COR-L47 (cell line): ENCODE data around the gene ENPP7.

Source experiments
- DNase-seq: peaks from one replicate; lab custom pipeline; 2025; lab: John Stamatoyannopoulos, UW

Gene ENPP7, protein sequence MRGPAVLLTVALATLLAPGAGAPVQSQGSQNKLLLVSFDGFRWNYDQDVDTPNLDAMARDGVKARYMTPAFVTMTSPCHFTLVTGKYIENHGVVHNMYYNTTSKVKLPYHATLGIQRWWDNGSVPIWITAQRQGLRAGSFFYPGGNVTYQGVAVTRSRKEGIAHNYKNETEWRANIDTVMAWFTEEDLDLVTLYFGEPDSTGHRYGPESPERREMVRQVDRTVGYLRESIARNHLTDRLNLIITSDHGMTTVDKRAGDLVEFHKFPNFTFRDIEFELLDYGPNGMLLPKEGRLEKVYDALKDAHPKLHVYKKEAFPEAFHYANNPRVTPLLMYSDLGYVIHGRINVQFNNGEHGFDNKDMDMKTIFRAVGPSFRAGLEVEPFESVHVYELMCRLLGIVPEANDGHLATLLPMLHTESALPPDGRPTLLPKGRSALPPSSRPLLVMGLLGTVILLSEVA

DNA sequence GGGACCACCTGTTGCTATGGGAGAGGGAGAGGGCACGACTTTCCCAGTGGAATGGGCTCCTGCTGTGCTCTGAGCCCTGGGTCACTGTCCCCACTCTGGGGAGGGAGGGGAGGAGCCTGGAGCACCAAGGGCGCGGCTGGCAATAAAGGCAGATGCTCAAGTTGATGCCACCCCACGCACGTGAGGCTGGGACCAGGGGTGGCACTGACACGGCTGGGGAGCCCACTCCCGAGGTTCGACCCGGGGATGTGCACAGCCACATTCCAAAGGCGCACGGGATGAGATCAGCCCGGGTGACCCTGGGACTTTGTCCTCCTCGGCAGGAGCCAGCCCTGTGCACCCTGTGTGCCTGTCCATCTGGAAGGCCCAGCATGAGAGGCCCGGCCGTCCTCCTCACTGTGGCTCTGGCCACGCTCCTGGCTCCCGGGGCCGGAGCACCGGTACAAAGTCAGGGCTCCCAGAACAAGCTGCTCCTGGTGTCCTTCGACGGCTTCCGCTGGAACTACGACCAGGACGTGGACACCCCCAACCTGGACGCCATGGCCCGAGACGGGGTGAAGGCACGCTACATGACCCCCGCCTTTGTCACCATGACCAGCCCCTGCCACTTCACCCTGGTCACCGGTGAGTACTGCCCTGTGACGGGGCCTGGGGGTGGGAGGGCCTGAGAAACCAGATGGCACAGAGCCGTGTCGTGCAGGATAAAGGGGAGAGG lies at the start of gene ENPP7:
Gene ENPP7 (plus strand): TSS at position 175 of the 715 bp plus-strand sequence. CDS start 197 bp downstream, at position 372.
- no peak for DNase-seq

DNA sequence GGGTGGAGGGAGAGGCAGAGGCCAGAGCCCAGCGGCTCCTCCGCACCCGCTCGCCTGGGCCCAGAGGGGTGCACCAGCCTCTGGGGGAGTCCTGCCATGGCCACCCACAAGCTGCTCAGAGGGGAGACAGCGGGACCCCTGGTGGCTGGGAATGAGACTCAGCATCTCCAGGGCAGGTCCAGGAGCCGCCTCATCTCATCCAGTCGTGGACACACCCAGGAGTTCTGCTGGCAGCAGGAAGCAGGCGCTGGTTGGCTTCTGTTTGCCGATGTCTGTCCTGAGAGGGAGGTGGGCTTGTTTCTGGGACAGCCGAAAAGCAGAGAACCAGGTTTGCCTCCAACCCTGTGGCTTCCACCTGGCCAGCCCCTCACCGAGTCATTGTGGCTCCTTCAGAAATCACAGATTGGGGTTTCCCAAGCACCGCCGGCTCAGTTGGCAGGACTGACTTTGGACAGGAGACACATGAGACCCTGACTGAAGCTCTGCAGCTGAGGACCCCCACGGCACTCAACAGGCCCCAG lies 49.6 kb upstream of the ENPP7 start:
- no peak for DNase-seq

DNA sequence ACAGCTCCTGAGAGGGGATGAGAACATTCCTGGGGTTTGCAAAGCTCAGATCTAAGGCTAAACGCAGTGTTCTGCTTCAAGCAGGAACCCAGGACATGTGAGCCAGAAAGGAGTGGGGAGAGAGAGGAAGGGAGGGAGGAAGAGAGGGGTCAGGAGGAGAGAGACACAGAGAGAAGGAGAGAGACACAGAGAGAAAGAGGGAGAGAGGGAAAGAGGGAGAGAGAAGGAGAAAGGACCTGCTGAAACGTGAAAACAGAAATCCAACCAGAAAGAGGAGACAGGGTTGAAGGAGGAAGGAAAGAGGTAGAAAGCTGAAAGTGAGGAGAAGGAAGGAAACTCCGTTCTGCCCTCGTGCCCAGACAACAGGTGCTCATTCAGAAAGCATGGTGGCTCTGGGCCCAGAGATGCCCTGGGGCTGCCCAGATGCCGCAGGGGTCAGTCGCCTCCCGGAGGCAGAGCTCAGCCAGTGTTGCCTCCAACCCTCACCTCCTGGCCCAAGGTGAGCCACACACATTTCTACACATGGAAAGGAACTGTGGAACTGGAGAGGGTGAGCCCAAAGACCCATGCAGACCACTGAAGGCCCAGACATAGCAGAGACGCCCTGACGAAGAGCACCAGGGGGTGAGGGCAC lies 49.0 kb upstream of the ENPP7 start:
- no peak for DNase-seq

DNA sequence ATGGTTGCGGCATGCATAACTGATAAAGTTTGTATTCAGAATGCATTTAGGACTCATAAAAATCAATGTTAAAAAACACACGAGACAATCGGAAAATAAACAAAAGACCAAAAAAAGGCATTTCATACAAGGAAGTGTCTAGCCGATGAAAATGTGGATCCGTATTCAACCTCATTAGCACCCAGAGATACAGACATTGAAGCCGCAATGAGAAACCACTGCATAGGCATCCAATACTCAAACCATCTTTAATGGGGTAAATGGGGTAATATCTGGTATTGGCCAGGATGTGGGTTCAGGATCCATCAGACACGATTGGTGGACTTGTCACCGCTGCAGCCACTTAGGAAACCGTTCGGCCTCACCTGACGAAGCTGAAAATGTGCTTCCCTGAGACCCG lies 47.4 kb upstream of the ENPP7 start:
- DNase-seq = no peak

DNA sequence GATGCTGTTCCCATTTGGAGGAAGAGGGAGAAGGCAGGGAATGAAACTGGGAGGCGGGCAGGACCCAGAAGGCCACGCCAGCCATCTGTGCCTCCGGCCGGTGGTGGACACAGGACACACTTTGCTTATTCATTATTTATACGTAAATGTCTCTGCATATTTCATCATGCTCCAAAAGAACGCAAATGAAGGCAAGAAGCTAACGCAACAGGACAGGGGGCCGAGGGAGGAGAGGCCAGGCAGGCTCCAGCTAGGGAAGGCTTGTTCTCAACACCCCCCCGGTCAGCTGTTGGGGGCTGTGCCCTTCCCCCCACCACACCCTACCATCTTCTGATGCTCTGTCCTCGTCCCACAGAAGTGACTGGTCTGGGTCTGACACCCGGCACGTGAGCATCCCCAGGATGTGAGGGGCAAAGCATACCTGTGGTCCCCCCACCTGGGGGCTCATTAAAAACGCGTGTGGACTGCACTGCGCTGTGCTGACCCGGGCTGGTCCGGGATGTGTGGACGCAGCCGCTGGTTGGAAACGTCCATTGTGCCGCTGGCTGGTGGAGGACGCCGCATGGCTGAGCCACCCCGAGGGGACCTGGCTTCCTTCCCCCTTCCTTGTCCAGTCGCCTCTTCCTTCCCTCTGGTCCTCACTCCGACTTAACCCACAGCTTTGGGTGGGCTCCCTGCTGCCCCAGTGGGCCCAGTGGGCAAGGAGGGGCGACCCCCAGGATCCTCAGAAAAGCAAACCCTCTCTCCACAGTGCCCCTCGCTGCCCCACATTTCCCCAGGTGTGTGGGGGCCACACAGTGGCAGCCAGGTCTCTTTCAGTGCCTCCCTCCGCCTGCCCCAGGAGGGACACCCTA lies 46.4 kb upstream of the ENPP7 start:
- no peak for DNase-seq

DNA sequence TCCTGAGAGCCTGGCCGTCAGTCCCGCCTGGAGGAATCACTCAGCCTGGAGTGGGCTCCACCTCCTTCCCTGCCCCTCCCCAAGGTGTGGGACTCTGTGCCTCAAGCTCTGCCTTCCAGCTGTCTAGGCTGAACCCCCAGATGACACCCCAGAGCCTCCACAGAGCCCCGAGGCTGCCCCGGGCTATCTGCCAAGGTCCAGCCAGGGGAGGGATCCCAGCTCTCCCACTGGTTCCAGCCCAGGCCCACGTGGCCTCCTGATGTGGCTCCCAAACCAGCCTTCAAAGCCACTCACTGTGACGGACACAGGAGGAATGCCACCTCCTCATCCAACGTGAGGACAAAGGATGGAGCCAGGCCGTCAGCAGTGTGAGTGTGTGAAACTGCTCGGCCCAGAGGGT lies 45.6 kb upstream of the ENPP7 start:
- DNase-seq = no peak

DNA sequence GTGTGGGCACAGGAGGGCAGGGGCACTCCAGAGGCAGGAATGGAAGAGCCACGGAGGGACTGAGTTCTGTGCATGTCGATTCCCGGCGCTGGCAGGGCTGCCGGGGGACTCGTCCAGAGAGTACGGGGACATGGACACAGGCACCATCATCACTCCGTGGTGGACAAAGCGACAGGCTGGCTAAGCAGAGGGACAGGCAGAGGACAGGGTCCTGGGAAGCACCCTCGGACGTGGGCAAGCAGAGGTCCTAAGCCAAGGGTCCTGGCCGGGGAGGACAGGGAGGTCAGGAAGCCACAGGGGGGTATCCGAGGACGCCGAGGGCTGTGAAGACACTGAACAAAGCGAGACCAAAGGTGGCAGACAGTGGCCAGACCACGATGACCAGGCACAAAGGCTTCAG lies 44.3 kb upstream of the ENPP7 start:
- DNase-seq = no peak

DNA sequence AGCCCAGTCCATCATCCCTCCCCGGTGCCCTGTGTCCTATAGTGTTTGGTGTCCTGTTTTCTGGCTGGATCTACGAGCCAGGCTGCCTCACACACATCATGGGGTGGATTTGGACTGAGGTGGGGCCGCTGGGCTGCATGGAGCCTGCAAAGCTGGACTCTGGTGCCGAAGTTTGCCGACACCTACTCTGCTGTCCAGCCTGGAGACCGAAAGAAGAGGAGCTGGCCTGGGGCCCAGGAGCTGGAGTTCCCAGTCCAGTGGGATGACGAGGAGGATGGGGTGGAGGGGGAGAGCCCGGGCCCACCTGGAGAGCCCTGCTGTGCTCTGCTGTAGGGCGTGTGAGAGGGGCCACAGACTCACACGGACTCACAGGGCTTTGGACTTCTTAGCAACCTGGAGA lies 40.3 kb upstream of the ENPP7 start:
- no peak for DNase-seq

DNA sequence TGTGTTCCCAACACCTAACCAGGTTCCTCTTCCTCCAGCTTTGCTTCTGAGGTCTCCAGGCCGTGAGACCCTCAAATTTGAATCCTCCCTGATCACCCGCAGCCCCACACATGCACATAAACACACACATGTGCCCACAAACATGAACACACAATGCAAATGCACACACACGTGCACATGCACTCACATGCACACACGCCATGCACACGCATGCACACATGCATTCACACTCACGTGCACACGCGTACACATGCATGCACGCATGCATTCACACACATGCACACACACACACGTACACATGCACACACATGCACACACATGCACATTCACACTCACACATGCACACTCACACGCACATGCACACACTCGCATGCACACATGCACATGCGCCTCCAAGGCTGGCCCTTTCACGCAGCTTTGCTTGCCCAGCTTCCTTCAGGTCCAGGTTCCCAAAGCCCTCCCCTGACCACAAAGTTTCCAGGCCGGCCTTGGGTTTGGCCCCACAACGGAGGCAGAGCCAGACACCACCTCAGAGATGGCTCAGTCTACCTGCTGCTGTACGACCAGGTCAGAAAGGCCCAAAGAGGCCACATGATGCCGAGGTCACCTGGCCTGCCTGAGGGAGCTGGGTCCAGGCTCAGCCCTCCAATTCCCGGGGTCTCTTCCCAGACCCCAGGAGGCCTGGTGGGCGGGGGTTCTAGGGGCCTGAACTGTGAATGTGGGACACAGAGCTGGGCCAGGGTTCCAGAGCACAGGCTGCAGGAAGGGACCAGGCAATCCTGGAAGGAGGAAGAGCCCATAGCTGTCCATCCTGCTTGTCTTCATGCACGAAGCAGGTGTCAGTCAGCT lies 39.5 kb upstream of the ENPP7 start:
- DNase-seq = no peak

DNA sequence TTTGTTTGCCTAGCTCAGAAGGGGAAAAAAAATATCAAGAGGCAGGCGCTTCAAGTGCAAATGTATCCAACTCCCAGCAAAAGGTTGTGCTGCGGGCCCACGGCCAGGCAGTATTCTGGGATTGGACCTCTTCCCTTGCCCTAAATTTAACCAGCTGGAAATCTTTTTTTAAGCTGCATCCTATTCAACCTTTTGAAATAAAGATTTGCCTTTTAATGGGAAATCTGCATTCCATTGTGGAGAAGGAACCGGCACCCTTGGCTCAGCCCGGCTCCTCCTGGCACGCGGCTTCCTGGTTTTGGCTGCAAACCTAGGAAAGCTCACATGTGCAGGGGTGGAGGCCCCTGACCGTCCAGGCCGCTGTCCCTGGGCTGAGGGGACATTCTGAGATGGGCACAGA lies 38.8 kb upstream of the ENPP7 start:
- no peak for DNase-seq

DNA sequence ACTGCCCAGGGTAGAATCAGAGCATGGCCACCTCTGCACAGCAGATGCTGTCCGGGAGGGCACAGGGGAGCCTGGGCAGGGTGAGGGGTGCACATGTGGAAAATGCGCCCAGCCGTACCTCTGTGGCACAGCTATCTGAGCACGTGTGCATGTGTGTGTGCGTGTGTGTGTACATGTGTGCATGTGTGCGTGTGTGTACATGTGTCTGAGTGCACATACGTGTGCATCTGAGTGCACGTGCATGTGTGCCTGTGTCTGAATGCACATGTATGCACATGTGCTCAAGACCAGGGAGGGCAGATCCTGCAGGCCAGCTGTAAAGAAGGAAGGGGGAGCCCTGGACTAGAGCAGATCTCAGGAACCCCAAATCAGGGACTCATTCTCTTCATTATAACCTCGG lies 37.3 kb upstream of the ENPP7 start:
- DNase-seq = no peak

DNA sequence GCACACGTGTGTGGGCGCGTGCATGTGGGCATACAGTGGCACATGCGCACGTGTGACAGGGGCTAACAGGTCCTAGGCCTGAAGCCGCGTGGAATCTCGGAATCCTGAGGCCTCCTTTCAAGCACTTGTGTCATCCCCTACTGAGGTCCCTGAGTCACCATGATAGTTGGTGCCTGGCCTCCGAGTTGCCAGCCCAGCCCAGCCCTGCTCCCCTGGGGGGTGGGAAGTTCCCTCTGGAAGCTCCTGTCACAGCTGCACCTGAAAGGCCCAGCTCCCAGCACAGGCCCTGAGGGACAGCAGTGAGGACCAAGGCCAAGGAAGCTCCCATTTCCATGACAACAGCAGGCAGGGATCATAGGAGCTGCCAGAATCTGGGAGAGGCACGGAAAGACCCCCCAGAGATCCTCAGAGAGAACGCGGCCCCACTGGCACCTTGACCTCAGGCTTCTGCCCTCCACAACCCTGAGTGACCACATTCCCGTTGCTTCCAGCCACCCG lies 35.4 kb upstream of the ENPP7 start:
- no peak for DNase-seq

DNA sequence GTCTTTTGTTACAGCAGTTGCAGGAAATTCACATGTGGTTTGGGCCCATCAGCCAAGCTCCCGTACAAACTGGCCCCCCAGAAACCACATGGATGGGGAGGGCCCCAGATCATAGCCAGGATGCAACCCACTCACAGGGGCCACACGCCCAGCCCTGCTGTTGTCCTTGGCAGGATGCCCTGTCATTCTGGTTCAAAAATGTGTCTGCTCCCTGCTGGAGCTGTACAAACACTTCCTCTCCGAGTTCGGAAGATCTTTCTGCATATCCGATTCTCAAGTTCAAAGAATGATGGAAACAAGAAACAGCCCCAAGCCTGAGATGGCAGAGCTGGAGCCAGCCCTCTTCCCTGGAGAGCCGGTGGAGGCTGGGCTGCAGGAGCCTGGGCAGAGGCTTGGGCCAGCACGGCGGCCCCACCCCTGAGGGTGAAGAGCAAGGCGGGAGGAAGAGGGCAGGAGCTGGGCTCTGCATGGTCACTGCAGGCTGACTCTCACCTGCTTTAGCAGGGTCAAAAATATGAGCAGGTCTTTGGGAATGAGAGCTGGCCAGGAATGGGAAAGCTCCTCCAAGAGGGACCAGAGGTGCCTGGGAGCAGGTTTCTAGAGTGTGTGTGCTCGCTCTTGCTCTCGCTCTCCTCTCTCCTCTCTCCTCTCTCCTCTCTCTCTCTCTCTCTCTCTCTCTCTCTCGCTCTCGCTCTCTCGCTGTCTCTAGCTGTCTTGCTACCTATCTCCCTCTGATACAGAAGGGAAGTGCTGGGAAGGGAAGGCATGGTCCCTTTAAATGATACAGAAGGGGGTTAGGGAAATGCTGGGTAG lies 34.7 kb upstream of the ENPP7 start:
- DNase-seq = no peak

DNA sequence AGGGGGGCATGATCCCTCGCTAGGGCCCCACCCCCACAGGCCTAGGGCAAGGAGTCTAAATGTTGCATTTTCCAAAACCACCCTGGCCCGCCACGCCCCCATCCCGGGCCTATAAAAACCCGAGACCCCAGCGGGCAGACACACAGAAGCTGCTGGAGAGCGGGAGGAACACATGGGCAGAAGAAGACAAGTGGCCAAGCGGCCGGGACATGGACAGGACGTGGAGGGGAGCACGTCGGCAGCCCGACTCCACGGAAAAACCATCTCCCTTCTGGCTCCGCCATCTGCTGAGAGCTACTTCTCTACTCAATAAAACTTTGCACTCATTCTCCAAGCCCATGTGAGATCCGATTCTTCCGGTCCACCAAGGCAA lies 34.1 kb upstream of the ENPP7 start:
- DNase-seq = no peak

DNA sequence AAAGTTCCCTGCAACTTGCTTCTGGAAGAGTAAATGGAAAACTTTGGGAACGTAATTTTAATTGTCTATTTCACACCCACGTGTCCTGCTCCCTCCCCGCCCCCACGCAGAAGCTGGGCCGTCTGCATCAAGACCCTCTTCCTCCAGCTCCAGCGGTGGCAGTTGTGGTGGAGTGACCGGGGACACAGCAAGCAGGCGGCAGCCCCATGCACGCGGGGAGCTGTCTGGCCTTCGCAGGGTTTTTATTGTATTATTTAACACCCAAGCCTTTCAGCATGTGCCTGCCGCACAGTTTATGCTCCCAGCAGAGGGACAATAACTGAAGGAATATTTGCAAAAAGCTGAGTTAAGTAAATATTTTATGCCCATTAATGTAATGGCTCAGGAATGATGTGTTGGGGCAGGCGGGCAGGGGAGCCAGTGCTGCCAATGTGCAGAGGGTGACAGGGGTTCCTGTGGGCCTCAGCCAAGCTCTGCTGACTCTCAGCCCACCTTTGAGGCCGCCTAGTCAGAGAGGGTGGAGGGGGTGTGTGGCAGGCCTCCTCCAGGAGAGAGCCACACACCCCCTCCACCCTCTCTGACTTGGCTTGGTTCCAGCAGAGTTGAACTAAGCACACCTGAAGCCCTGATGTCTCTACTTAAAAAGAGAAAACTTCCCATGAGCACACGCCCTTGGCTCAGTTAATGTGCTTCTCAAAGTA lies 32.4 kb upstream of the ENPP7 start:
- no peak for DNase-seq

DNA sequence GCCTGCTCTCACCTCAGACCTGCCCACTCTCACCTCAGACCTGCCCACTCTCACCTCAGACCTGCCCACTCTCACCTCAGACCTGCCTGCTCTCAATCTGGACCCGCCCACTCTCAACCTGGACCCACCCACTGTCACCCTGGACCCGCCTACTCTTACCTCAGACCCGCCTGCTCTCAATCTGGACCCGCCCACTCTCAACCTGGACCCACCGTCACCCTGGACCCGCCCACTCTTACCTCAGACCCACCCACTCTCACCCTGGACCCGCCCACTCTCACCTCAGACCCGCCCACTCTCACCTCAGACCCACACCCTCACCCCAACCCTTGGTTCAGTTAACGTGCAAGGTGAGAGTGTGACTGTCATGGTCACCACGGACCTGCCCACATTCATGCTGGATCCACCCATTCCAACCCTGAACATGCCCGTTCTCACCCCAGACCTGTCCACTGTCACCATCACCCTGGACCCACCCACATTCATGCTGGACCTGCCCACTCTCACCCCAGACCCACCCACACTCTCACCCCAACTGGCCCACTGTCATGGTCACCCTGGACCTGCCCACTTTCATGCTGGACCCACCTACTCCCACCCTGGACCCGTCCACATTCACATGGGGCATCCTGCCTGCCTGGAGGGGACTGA lies 31.2 kb upstream of the ENPP7 start:
- DNase-seq = no peak

DNA sequence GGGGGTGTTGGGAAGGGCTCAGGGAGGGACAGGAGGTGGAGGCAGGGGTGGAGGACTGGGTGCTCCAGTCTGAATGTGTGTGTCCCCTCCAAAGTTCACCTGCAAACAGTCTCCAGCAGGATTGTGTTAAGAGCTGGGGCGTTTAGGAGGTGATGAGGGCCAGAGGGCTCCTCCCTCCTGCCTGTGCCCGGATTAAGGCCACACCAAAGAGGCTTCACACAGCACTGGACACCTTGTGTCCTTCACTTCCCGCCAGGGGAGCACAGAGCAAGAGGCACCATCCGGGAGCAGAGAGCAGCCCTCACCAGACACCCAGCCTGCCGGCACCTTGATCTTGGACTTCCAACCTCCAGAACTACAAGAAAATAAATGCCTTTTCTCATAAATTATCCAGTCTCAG lies 30.2 kb upstream of the ENPP7 start:
- no peak for DNase-seq

DNA sequence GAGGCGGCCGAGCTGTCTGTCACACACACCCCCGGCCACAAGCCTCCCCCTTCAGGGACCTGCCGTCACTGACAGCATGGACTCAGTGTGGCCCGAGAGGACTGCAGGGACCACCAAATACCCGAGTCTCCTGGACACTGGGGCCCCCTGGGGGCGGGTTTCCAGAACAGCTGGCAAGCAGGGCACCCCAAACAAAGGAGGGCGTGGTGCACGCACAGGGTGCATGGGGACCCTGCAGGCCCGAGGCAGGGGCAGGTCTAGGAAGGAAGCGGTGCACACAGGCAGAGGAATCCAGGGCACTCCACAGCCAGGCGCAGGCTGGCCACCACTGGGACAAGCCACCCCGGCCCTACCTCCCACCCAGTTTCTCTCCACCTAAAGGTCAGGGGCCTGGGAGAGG lies 28.7 kb upstream of the ENPP7 start:
- no peak for DNase-seq
